IMR-90 (cell line): Measurements from ENCODE around the gene INPP5A. TPM values are rescaled to one million over a fixed set of nuclear protein-coding genes. Genes with fewer than 3 reads are reported as not detected.

Experiments used
- ATAC-seq: fragments of 200-7000 bp; cut with Tn5 transposase; 2 replicates; pipeline ENCODE4 v1.9.1; 2020; ENCODE audit warnings: low read depth, mild to moderate bottlenecking, moderate library complexity
- BruUV-seq: library from RNA; stranded (reverse); fragments of 400-500 nt; replicated peaks from 2 replicates; lab custom pipeline; 2021; lab: Mats Ljungman, UMichigan
- CTCF ChIA-PET: fragments of 300-600 bp; formaldehyde crosslinking; extraction: SDS; loops from one replicate; lab custom pipeline; 2021; ENCODE audit warnings: antibody characterized with exemption; lab: Yijun Ruan, JAX
- POLR2A ChIA-PET: fragments of 300-600 bp; sonication (Branson Sonifier 250); formaldehyde crosslinking; loops from one replicate; lab custom pipeline; 2022; ENCODE audit warnings: antibody characterized with exemption; ENCODE audit not compliant: unreplicated experiment; lab: Charles Lee
- DNase-seq: peaks from one replicate; pipeline ENCODE4 v3.0.0; 2013
- H2AFZ ChIP-seq: replicated peaks from 2 replicates; pipeline ENCODE3; 2013; ENCODE audit warnings: low read length, mild to moderate bottlenecking; ENCODE audit not compliant: poor library complexity
- H2AK5ac ChIP-seq: 2 replicates; pipeline ENCODE4 v1.6.1; 2013; ENCODE audit warnings: low read depth, low read length, inconsistent platforms
- H2AK9ac ChIP-seq: replicated peaks from 2 replicates; pipeline ENCODE3; 2013; ENCODE audit warnings: mild to moderate bottlenecking, low read depth, low read length, moderate library complexity; ENCODE audit not compliant: poor library complexity
- H2BK120ac ChIP-seq: 2 replicates; pipeline ENCODE4 v1.6.1; 2013; ENCODE audit warnings: low read depth, low read length, inconsistent platforms
- H2BK15ac ChIP-seq: 3 replicates; pipeline ENCODE4 v1.6.1; 2013; ENCODE audit warnings: low read depth, low read length, inconsistent platforms
- H2BK20ac ChIP-seq: 2 replicates; pipeline ENCODE4 v1.6.1; 2013; ENCODE audit warnings: low read depth, mild to moderate bottlenecking, inconsistent platforms, low read length, moderate library complexity
- H2BK5ac ChIP-seq: 2 replicates; pipeline ENCODE4 v1.6.1; 2013; ENCODE audit warnings: mild to moderate bottlenecking, low read depth, low read length, inconsistent platforms; ENCODE audit not compliant: poor library complexity, severe bottlenecking
- H3K14ac ChIP-seq: replicated peaks from 2 replicates; pipeline ENCODE4 v1.6.1; 2013; ENCODE audit warnings: low read depth, low read length, inconsistent platforms
- H3K18ac ChIP-seq: 2 replicates; pipeline ENCODE4 v1.6.1; 2013; ENCODE audit warnings: low read depth, low read length, control low read depth
- H3K23ac ChIP-seq: 2 replicates; pipeline ENCODE4 v1.6.1; 2013; ENCODE audit warnings: low read depth, low read length, inconsistent platforms
- H3K27ac ChIP-seq: 2 replicates; pipeline ENCODE4 v1.5.1; 2013; ENCODE audit warnings: mild to moderate bottlenecking, control low read depth, low read length; ENCODE audit not compliant: insufficient read depth
- H3K27me3 ChIP-seq: 2 replicates; pipeline ENCODE4 v1.6.1; 2013; ENCODE audit warnings: low read length; ENCODE audit not compliant: control insufficient read depth, insufficient read depth
- H3K36me3 ChIP-seq: 2 replicates; pipeline ENCODE4 v1.6.1; 2013; ENCODE audit warnings: low read length, mixed read lengths; ENCODE audit not compliant: control insufficient read depth, insufficient read depth
- H3K4ac ChIP-seq: 2 replicates; pipeline ENCODE4 v1.6.1; 2013; ENCODE audit warnings: low read depth, low read length, inconsistent platforms
- H3K4me1 ChIP-seq: 2 replicates; pipeline ENCODE4 v1.6.1; 2013; ENCODE audit warnings: low read length, mixed read lengths; ENCODE audit not compliant: control insufficient read depth, insufficient read depth
- H3K4me2 ChIP-seq: 2 replicates; pipeline ENCODE4 v1.6.1; 2013; ENCODE audit warnings: low read depth, mild to moderate bottlenecking, control low read depth, low read length, moderate library complexity
- H3K4me3 ChIP-seq: 2 replicates; pipeline ENCODE4 v1.5.1; 2013; ENCODE audit warnings: low read depth, mild to moderate bottlenecking, control low read depth, low read length, moderate library complexity; ENCODE audit not compliant: insufficient read depth
- H3K56ac ChIP-seq: 2 replicates; pipeline ENCODE4 v1.6.1; 2013; ENCODE audit warnings: low read length, inconsistent platforms; ENCODE audit not compliant: insufficient read depth; ENCODE audit errors: extremely low read depth
- H3K79me1 ChIP-seq, 2 experiments: 2 replicates each; pipeline ENCODE4 v1.6.1; 2013; ENCODE audit warnings: low read length in 2 of 2, inconsistent platforms in 1 of 2, low read depth in 1 of 2
- H3K9ac ChIP-seq: 2 replicates; pipeline ENCODE4 v1.6.1; 2013; ENCODE audit warnings: low read depth, low read length, control low read depth
- H3K9me1 ChIP-seq: 2 replicates; pipeline ENCODE4 v1.6.1; 2013; ENCODE audit warnings: low read length, inconsistent platforms; ENCODE audit not compliant: insufficient read depth
- H3K9me3 ChIP-seq: 2 replicates; pipeline ENCODE4 v1.6.1; 2013; ENCODE audit warnings: low read length; ENCODE audit not compliant: control insufficient read depth, insufficient read depth
- H4K20me1 ChIP-seq: 2 replicates; pipeline ENCODE4 v1.6.1; 2013; ENCODE audit warnings: low read length, inconsistent platforms; ENCODE audit not compliant: insufficient read depth
- H4K5ac ChIP-seq: 2 replicates; pipeline ENCODE4 v1.6.1; 2013; ENCODE audit warnings: mild to moderate bottlenecking, low read depth, low read length, control low read depth
- H4K8ac ChIP-seq, 2 experiments: 2 replicates each; pipeline ENCODE4 v1.6.1; 2013; ENCODE audit warnings: low read depth in 2 of 2, low read length in 2 of 2, control low read depth in 1 of 2, inconsistent platforms in 1 of 2
- H4K91ac ChIP-seq: 2 replicates; pipeline ENCODE4 v1.6.1; 2013; ENCODE audit warnings: low read depth, low read length, inconsistent platforms; ENCODE audit not compliant: insufficient read depth
- BHLHE40 ChIP-seq: fragments of 150-350 bp; IDR thresholded peaks from 2 replicates; pipeline ENCODE4 v1.6.1; 2016; ENCODE audit warnings: mild to moderate bottlenecking, low read depth, low read length
- CEBPB ChIP-seq: IDR thresholded peaks from 2 replicates; pipeline ENCODE4 v1.6.1; 2012; ENCODE audit warnings: low read depth, low read length, improper control_type of control experiment
- CHD1 ChIP-seq: IDR thresholded peaks from 2 replicates; pipeline ENCODE4 v1.6.1; 2012; ENCODE audit warnings: low read depth, low read length, improper control_type of control experiment
- MAZ ChIP-seq: IDR thresholded peaks from 2 replicates; pipeline ENCODE4 v1.6.1; 2012; ENCODE audit warnings: low read depth, mild to moderate bottlenecking, low read length, improper control_type of control experiment, moderate library complexity, borderline replicate concordance
- MXI1 ChIP-seq: IDR thresholded peaks from 2 replicates; pipeline ENCODE4 v1.6.1; 2012; ENCODE audit warnings: low read depth, mild to moderate bottlenecking, low read length, moderate library complexity, borderline replicate concordance
- NFE2L2 ChIP-seq: fragments of 150-350 bp; IDR thresholded peaks from 2 replicates; pipeline ENCODE4 v1.6.1; 2016; ENCODE audit warnings: low read depth, mild to moderate bottlenecking, low read length
- RAD21 ChIP-seq: IDR thresholded peaks from 2 replicates; pipeline ENCODE4 v1.6.1; 2012; ENCODE audit warnings: low read length, improper control_type of control experiment
- RCOR1 ChIP-seq: IDR thresholded peaks from 2 replicates; pipeline ENCODE4 v1.6.1; 2012; ENCODE audit warnings: mild to moderate bottlenecking, low read length, improper control_type of control experiment; ENCODE audit not compliant: insufficient replicate concordance
- SMC3 ChIP-seq: fragments of 150-350 bp; IDR thresholded peaks from 2 replicates; pipeline ENCODE4 v1.6.1; 2016; ENCODE audit warnings: low read depth, mild to moderate bottlenecking, antibody characterized with exemption, low read length, moderate library complexity
- WGBS, 2 experiments: methylation state at CpG; one replicate each; pipeline versions ENCODE4 v1.1.5 to v1.1.7; 2013; ENCODE audit warnings: missing lambda C conversion rate in 2 of 2; ENCODE audit not compliant: insufficient read length in 1 of 2; ENCODE audit errors: extremely low coverage in 2 of 2; 5-methylcytosine and 5-hydroxymethylcytosine counted together
- dilution Hi-C: fragments of 300-500 bp; cut with HindIII; formaldehyde crosslinking; loops from one replicate; pipeline ENCODE4 v1.14.3; 2018; ENCODE audit warnings: low sequenced_read_pairs; ENCODE audit not compliant: unreplicated experiment
- in situ Hi-C: fragments of 300-500 bp; cut with MboI; formaldehyde crosslinking; loops from 3 replicates; pipeline ENCODE4 v1.14.3; 2019; ENCODE audit warnings: low sequenced_read_pairs, inconsistent platforms, mixed read lengths
- intact Hi-C: fragments of 100-400 bp; cut with micrococcal nuclease; formaldehyde crosslinking; loops from 2 replicates; pipeline ENCODE4 v1.10.0; 2022
- polyA plus RNA-seq, 3 experiments: library from polyadenylated mRNA; depleted of rRNA; stranded (reverse); fragments of >200 nt; gene quantifications; 2 replicates each; pipeline ENCODE4 v1.2.3, GENCODE V29; 2012; ENCODE audit warnings: low replicate concordance in 1 of 3
- total RNA-seq: library from RNA; depleted of rRNA; stranded (reverse); fragments of >200 nt; gene quantifications from 2 replicates; pipeline ENCODE4 v1.2.3, GENCODE V29; 2012
- TF ChIP-seq, protein P1 (sequence below): conservative IDR thresholded peaks from 2 replicates; pipeline ENCODE4 v1.5.1; 2012; ENCODE audit warnings: mild to moderate bottlenecking, low read depth, low read length, improper control_type of control experiment
- TF ChIP-seq, protein P2 (sequence below): fragments of 150-350 bp; IDR thresholded peaks from 2 replicates; pipeline ENCODE4 v1.6.1; 2017; ENCODE audit warnings: mild to moderate bottlenecking, antibody characterized with exemption, low read length, low read depth

Gene INPP5A
- total and polyA plus RNA-seq, 2 of the 4 experiments (the other 2 are of a cell fraction): 21.4 to 36.7 TPM

- Histone ChIP-seq H3K56ac (no peak overlapping the region), H3K4me1 (no peaks in the 10 kb centered on the region)
These were observed 231.0 kb downstream of the INPP5A start for GRCh38 chr10:132768346-132769248.

More at GRCh38 chr10:132768346-132769248, 231.0 kb downstream of the INPP5A start:
- H3K27ac ChIP-seq: no peak overlapping the region
- ATAC-seq: no peak
- H2BK15ac ChIP-seq: no peak overlapping the region
- in situ Hi-C loops: no loop called here
- no peak overlapping the region for H3K4ac ChIP-seq
- no peak overlapping the region for H2BK120ac ChIP-seq
- H3K9me1 ChIP-seq: peaks cover 3% of the 10 kb centered on the region
- H4K5ac ChIP-seq: no peak overlapping the region
- no peak overlapping the region for H3K23ac ChIP-seq
- H3K9ac ChIP-seq: no peak overlapping the region
- no peak overlapping the region for H2AFZ ChIP-seq
- H2BK5ac ChIP-seq: no peak overlapping the region
- H3K79me1 ChIP-seq: no peaks in the 10 kb centered on the region
- no peak overlapping the region for H3K18ac ChIP-seq
- no peak overlapping the region for H3K4me2 ChIP-seq
- BruUV-seq: no TSS peak
- H3K14ac ChIP-seq: no peak overlapping the region
- H2AK5ac ChIP-seq: no peak overlapping the region
- CTCF ChIA-PET: no interaction called here
- no peak overlapping the region for H2AK9ac ChIP-seq
- H3K4me3 ChIP-seq: no peak overlapping the region
- H4K91ac ChIP-seq: no peak overlapping the region
- dilution Hi-C loops: no loop called here
- 98% methylated on average over 28 of the region's 41 CpGs; no CpG with 5 or more reads in 1 of the 2 experiments for WGBS, 2 experiments
- H2BK20ac ChIP-seq: no peak overlapping the region
- no peaks in the 10 kb centered on the region for H4K20me1 ChIP-seq
- H3K36me3 ChIP-seq: peaks cover 8% of the 10 kb centered on the region
- H4K8ac ChIP-seq: no peak overlapping the region
- no peaks in the 10 kb centered on the region for H3K9me3 ChIP-seq
- TF ChIP-seq, protein P1, sequence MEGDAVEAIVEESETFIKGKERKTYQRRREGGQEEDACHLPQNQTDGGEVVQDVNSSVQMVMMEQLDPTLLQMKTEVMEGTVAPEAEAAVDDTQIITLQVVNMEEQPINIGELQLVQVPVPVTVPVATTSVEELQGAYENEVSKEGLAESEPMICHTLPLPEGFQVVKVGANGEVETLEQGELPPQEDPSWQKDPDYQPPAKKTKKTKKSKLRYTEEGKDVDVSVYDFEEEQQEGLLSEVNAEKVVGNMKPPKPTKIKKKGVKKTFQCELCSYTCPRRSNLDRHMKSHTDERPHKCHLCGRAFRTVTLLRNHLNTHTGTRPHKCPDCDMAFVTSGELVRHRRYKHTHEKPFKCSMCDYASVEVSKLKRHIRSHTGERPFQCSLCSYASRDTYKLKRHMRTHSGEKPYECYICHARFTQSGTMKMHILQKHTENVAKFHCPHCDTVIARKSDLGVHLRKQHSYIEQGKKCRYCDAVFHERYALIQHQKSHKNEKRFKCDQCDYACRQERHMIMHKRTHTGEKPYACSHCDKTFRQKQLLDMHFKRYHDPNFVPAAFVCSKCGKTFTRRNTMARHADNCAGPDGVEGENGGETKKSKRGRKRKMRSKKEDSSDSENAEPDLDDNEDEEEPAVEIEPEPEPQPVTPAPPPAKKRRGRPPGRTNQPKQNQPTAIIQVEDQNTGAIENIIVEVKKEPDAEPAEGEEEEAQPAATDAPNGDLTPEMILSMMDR: no peak
- TF ChIP-seq MAZ (no peak), SMC3 (no peak), CHD1 (no peak), MXI1 (no peak), RAD21 (no peak), BHLHE40 (no peak), RCOR1 (no peak), CEBPB (no peak), NFE2L2 (no peak)
- TF ChIP-seq, protein P2, sequence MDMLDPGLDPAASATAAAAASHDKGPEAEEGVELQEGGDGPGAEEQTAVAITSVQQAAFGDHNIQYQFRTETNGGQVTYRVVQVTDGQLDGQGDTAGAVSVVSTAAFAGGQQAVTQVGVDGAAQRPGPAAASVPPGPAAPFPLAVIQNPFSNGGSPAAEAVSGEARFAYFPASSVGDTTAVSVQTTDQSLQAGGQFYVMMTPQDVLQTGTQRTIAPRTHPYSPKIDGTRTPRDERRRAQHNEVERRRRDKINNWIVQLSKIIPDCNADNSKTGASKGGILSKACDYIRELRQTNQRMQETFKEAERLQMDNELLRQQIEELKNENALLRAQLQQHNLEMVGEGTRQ: no peak
- POLR2A ChIA-PET: no interaction called here
- no peaks in the 10 kb centered on the region for H3K27me3 ChIP-seq
- DNase-seq: no peak
- intact Hi-C loops: no loop called here
